H1 (cell line): ENCODE measurements around the gene FNDC10. TPM values are rescaled to one million over a fixed set of nuclear protein-coding genes. Genes with fewer than 3 reads are reported as not detected.

ENCODE experiments used
- KDM1A ChIP-seq: fragments of 200-600, 300-600 bp; sonication (generic); IDR thresholded peaks from 2 replicates; pipeline ENCODE4 v1.7.1; 2016; ENCODE audit warnings: mild to moderate bottlenecking, low read length, borderline replicate concordance
- TAF7 ChIP-seq: optimal IDR thresholded peaks from 2 replicates; pipeline ENCODE3; 2011; ENCODE audit warnings: low read depth, mild to moderate bottlenecking, inconsistent platforms, low read length, moderate library complexity, borderline replicate concordance
- polyA plus RNA-seq, 7 experiments: library from polyadenylated mRNA; depleted of rRNA in 3 of 7; stranded (reverse) in 5 of 7; unstranded in 2 of 7; fragments of >200 nt in 5 of 7; fragments of 200-250 nt in 2 of 7; gene quantifications; 1 replicate in 5 of 7; 2 replicates in 1 of 7; 4 replicates in 1 of 7; pipeline versions ENCODE4 v1.2.1 to v1.2.3, GENCODE V29; 2011 to 2013; ENCODE audit warnings: missing spikeins in 2 of 7, mixed read lengths in 2 of 7
- total RNA-seq: library from RNA; stranded (reverse); fragmentation: NEBNext Ultra II Directional; extraction: Animal tissue kit (Norgen Biotek cat#: 25700); gene quantifications from 2 replicates; pipeline ENCODE4 v1.2.1, GENCODE V29; 2021
- TF ChIP-seq, protein P1 (sequence below): fragments of 300-600 bp; sonication (generic); IDR thresholded peaks from 2 replicates; pipeline ENCODE4 v1.7.1; 2012; ENCODE audit warnings: low read length, moderate library complexity, mild to moderate bottlenecking, inconsistent platforms; ENCODE audit not compliant: insufficient replicate concordance

Gene FNDC10
- total and polyA plus RNA-seq, 2 of the 8 experiments (the other 6 are each of a cell fraction or from before 2014, with no cell fraction given), result 19.0 to 21.8 TPM

DNA sequence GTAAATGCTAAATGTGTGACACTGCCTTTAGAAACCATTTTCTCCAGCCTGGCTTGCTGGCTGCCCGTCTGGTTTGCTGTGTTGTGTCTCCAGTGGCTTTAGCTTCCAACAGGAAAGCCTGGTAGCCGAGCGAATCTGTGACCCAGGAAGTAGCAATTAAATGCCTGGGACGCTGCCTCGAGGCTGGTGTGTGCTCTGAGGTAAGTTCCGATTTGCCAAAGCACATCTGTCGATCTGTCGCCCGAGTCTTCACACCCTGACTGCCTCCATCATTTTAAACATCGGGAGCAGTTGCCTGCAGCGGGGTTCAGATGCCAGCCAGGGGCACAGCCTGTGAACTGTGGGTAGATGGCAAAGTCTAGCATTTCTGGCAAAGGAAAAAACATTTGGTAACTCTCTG, 17.6 kb upstream of the FNDC10 start (continued):
- TF ChIP-seq TAF7, result no peak
- no peak for TF ChIP-seq KDM1A
- TF ChIP-seq, protein P1, sequence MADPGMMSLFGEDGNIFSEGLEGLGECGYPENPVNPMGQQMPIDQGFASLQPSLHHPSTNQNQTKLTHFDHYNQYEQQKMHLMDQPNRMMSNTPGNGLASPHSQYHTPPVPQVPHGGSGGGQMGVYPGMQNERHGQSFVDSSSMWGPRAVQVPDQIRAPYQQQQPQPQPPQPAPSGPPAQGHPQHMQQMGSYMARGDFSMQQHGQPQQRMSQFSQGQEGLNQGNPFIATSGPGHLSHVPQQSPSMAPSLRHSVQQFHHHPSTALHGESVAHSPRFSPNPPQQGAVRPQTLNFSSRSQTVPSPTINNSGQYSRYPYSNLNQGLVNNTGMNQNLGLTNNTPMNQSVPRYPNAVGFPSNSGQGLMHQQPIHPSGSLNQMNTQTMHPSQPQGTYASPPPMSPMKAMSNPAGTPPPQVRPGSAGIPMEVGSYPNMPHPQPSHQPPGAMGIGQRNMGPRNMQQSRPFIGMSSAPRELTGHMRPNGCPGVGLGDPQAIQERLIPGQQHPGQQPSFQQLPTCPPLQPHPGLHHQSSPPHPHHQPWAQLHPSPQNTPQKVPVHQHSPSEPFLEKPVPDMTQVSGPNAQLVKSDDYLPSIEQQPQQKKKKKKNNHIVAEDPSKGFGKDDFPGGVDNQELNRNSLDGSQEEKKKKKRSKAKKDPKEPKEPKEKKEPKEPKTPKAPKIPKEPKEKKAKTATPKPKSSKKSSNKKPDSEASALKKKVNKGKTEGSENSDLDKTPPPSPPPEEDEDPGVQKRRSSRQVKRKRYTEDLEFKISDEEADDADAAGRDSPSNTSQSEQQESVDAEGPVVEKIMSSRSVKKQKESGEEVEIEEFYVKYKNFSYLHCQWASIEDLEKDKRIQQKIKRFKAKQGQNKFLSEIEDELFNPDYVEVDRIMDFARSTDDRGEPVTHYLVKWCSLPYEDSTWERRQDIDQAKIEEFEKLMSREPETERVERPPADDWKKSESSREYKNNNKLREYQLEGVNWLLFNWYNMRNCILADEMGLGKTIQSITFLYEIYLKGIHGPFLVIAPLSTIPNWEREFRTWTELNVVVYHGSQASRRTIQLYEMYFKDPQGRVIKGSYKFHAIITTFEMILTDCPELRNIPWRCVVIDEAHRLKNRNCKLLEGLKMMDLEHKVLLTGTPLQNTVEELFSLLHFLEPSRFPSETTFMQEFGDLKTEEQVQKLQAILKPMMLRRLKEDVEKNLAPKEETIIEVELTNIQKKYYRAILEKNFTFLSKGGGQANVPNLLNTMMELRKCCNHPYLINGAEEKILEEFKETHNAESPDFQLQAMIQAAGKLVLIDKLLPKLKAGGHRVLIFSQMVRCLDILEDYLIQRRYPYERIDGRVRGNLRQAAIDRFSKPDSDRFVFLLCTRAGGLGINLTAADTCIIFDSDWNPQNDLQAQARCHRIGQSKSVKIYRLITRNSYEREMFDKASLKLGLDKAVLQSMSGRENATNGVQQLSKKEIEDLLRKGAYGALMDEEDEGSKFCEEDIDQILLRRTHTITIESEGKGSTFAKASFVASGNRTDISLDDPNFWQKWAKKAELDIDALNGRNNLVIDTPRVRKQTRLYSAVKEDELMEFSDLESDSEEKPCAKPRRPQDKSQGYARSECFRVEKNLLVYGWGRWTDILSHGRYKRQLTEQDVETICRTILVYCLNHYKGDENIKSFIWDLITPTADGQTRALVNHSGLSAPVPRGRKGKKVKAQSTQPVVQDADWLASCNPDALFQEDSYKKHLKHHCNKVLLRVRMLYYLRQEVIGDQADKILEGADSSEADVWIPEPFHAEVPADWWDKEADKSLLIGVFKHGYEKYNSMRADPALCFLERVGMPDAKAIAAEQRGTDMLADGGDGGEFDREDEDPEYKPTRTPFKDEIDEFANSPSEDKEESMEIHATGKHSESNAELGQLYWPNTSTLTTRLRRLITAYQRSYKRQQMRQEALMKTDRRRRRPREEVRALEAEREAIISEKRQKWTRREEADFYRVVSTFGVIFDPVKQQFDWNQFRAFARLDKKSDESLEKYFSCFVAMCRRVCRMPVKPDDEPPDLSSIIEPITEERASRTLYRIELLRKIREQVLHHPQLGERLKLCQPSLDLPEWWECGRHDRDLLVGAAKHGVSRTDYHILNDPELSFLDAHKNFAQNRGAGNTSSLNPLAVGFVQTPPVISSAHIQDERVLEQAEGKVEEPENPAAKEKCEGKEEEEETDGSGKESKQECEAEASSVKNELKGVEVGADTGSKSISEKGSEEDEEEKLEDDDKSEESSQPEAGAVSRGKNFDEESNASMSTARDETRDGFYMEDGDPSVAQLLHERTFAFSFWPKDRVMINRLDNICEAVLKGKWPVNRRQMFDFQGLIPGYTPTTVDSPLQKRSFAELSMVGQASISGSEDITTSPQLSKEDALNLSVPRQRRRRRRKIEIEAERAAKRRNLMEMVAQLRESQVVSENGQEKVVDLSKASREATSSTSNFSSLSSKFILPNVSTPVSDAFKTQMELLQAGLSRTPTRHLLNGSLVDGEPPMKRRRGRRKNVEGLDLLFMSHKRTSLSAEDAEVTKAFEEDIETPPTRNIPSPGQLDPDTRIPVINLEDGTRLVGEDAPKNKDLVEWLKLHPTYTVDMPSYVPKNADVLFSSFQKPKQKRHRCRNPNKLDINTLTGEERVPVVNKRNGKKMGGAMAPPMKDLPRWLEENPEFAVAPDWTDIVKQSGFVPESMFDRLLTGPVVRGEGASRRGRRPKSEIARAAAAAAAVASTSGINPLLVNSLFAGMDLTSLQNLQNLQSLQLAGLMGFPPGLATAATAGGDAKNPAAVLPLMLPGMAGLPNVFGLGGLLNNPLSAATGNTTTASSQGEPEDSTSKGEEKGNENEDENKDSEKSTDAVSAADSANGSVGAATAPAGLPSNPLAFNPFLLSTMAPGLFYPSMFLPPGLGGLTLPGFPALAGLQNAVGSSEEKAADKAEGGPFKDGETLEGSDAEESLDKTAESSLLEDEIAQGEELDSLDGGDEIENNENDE, result no peak
